Vagina (tissue), 2 donors: ENCODE results near the gene CSNK1D. TPM values are rescaled to one million over a fixed set of nuclear protein-coding genes. Genes with fewer than 3 reads are reported as not detected.

Source experiments
- DNase-seq, 2 donors: peaks; one replicate each; pipeline ENCODE4 v3.0.0-alpha.2; 2017; ENCODE audit errors: extremely low spot score in 2 of 2
- H3K27ac ChIP-seq: fragments of 200-600 bp; sonication (generic); one replicate; pipeline ENCODE4 v1.5.1; 2019
- H3K27me3 ChIP-seq: fragments of 200-600 bp; sonication (generic); one replicate; pipeline ENCODE4 v1.5.1; 2019
- H3K36me3 ChIP-seq, 2 donors: fragments of 200-600 bp; sonication (generic); one replicate each; pipeline ENCODE4 v1.5.1; 2017 to 2019
- H3K4me1 ChIP-seq: fragments of 200-600 bp; sonication (generic); one replicate; pipeline ENCODE4 v1.5.1; 2019
- H3K4me3 ChIP-seq, 2 donors: fragments of 200-600 bp; sonication (generic); 1 replicate in 1 of 2; 2 replicates in 1 of 2; pipeline ENCODE4 v1.5.1; 2016 to 2019
- H3K9me3 ChIP-seq: fragments of 200-600 bp; sonication (generic); one replicate; pipeline ENCODE4 v1.5.1; 2019
- CTCF ChIP-seq, 3 experiments: fragments of 450-650 bp in 2 of 3; fragments of 200-600 bp in 1 of 3; sonication (generic) in 1 of 3; IDR thresholded peaks; one replicate each; pipeline ENCODE4 v1.5.1; 2017 to 2019; ENCODE audit warnings: antibody characterized with exemption in 3 of 3, mild to moderate bottlenecking in 2 of 3, moderate library complexity in 2 of 3
- POLR2A ChIP-seq, 2 donors: fragments of 450-650 bp; IDR thresholded peaks; one replicate each; pipeline ENCODE4 v1.6.1; 2017; ENCODE audit warnings: antibody characterized with exemption in 2 of 2, mild to moderate bottlenecking in 2 of 2, moderate library complexity in 2 of 2
- POLR2AphosphoS5 ChIP-seq, 2 donors: sonication (generic); formaldehyde crosslinking; IDR thresholded peaks; one replicate each; pipeline ENCODE4 v1.9.0; 2017; ENCODE audit warnings: antibody characterized with exemption in 2 of 2, mild to moderate bottlenecking in 2 of 2, low read depth in 1 of 2; ENCODE audit not compliant: insufficient read depth in 1 of 2
- intact Hi-C: fragments of 100-400 bp; cut with DNase I; formaldehyde crosslinking; loops from one replicate; pipeline ENCODE4 v1.15.1; 2023
- total RNA-seq: library from RNA; depleted of rRNA; stranded (reverse); fragments of >200 nt; gene quantifications from one replicate; pipeline ENCODE4 v1.2.3, GENCODE V29; 2016

The CSNK1D gene
- total RNA-seq, 1 donor from 2014 or later, result 67.8 TPM

GRCh38 chr17:82277851-82278250 lies 4.4 kb upstream of the CSNK1D start:
- intact Hi-C loops, result no loop called here
- TF ChIP-seq POLR2A (IDR thresholded peaks at IDR 0.05) (no peak), CTCF (IDR thresholded peaks at IDR 0.05) (no peak), POLR2AphosphoS5 (IDR thresholded peaks at IDR 0.05; ENCODE audit: insufficient read depth in 1 of 2, low read depth in 1 of 2) (no peak)
- no peak overlapping the region for H3K4me3 ChIP-seq
- no peaks in the 10 kb centered on the region for H3K9me3 ChIP-seq
- H3K36me3 ChIP-seq, result no peaks in the 10 kb centered on the region
- H3K27ac ChIP-seq, result no peak overlapping the region
- no peak for DNase-seq
- peaks cover 32% of the 10 kb centered on the region for H3K4me1 ChIP-seq
- H3K27me3 ChIP-seq, result no peaks in the 10 kb centered on the region

- Histone ChIP-seq H3K27ac (no peak overlapping the region), H3K4me1 (peaks cover 30% of the 10 kb centered on the region), H3K9me3 (no peaks in the 10 kb centered on the region), H3K4me3 (no peak overlapping the region), H3K27me3 (no peaks in the 10 kb centered on the region), H3K36me3 (peaks cover 0 to 2% of the 10 kb centered on the region in 2 donors)
- no peak for DNase-seq
- intact Hi-C loops, result no loop called here
- TF ChIP-seq POLR2AphosphoS5 (IDR thresholded peaks at IDR 0.05; ENCODE audit: insufficient read depth in 1 of 2, low read depth in 1 of 2), result no peak
- no peak for TF ChIP-seq POLR2A (IDR thresholded peaks at IDR 0.05)
- no peak for TF ChIP-seq CTCF (IDR thresholded peaks at IDR 0.05)
Measured at GRCh38 chr17:82276938-82277337, 3.4 kb upstream of the CSNK1D start.

GRCh38 chr17:82275326-82275725 lies 1.8 kb upstream of the CSNK1D start:
- Histone ChIP-seq H3K9me3 (no peaks in the 10 kb centered on the region), H3K4me1 (peaks cover 41% of the 10 kb centered on the region), H3K27ac (no peak overlapping the region), H3K4me3 (no peak overlapping the region), H3K36me3 (peaks cover 0 to 15% of the 10 kb centered on the region in 2 donors), H3K27me3 (no peaks in the 10 kb centered on the region)
- intact Hi-C loops, result no loop called here
- no peak for DNase-seq
- TF ChIP-seq POLR2AphosphoS5 (IDR thresholded peaks at IDR 0.05; ENCODE audit: insufficient read depth in 1 of 2, low read depth in 1 of 2) (no peak), POLR2A (IDR thresholded peaks at IDR 0.05) (no peak), CTCF (IDR thresholded peaks at IDR 0.05) (no peak)

GRCh38 chr17:82274134-82275020 lies 877 bp upstream of the CSNK1D start:
- peaks cover 51% of the 10 kb centered on the region for H3K4me1 ChIP-seq

GRCh38 chr17:82272495-82273326 lies 789 bp downstream of the CSNK1D start:
- Histone ChIP-seq H3K4me3 (peak overlapping the region; percentile 57 to 90), H3K9me3 (no peaks in the 10 kb centered on the region), H3K27me3 (no peaks in the 10 kb centered on the region), H3K36me3 (peaks cover 0 to 15% of the 10 kb centered on the region in 2 donors), H3K27ac (peak overlapping the region; percentile 98), H3K4me1 (peaks cover 67% of the 10 kb centered on the region)
- intact Hi-C loops, result no loop called here
- no peak for TF ChIP-seq POLR2A (IDR thresholded peaks at IDR 0.05)
- no peak for TF ChIP-seq CTCF (IDR thresholded peaks at IDR 0.05)
- no peak for TF ChIP-seq POLR2AphosphoS5 (IDR thresholded peaks at IDR 0.05; ENCODE audit: insufficient read depth in 1 of 2, low read depth in 1 of 2)
- DNase-seq, result no peak

More at GRCh38 chr17:82274134-82275020, 877 bp upstream of the CSNK1D start:
- Histone ChIP-seq H3K4me3 (peak overlapping the region; percentile 57 to 90), H3K9me3 (no peaks in the 10 kb centered on the region), H3K27ac (peak overlapping the region; percentile 98), H3K36me3 (peaks cover 0 to 15% of the 10 kb centered on the region in 2 donors), H3K27me3 (no peaks in the 10 kb centered on the region)
- TF ChIP-seq POLR2A (IDR thresholded peaks at IDR 0.05), result no peak
- intact Hi-C loops, result no loop called here
- DNase-seq, result no peak
